Left hindlimb (tissue), 1 donor: ENCODE measurements around the gene RSPRY1.
"Not testable (repeated sequence)": the region's sequence is repeated elsewhere in the genome, so short reads cannot be mapped to it uniquely, and the experiment has no call there.

Source experiments
- DNase-seq: peaks from one replicate; pipeline ENCODE4 v3.0.0-alpha.2; 2018

The RSPRY1 gene

GRCh38 chr16:57186872-57187854 lies 1.0 kb downstream of the RSPRY1 start:
- peak; percentile 42 for DNase-seq

- not testable (repeated sequence) for DNase-seq
Observed at GRCh38 chr16:57187902-57188710, 2.0 kb downstream of the RSPRY1 start.

- DNase-seq, result no peak
Observed at GRCh38 chr16:57188711-57189002, 2.5 kb downstream of the RSPRY1 start.

- not testable (repeated sequence) for DNase-seq
Observed at GRCh38 chr16:57189527-57189926, 3.4 kb downstream of the RSPRY1 start.

GRCh38 chr16:57190136-57190535 lies 4.0 kb downstream of the RSPRY1 start:
- DNase-seq, result no peak

GRCh38 chr16:57191056-57191571 lies 5.0 kb downstream of the RSPRY1 start:
- no peak for DNase-seq

DNA sequence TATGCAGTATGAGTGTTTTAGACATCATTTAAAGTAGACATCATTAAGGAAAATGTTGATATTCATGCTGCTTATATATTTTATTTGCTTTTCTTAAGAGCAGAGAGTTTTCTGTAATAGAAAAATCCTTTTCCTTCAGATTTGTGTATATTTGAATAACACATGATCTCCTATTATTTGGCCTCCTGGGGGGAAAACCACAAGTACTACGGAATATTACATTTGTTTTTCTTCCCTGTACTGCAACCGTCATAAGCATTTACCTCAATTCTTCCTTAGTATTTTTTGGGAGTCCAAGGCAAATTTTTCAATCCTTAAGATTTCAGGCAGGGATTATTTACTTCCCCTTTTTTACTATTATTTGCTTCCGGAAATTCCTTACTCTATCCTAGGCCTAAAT lies 6.0 kb downstream of the RSPRY1 start:
- no peak for DNase-seq

DNA sequence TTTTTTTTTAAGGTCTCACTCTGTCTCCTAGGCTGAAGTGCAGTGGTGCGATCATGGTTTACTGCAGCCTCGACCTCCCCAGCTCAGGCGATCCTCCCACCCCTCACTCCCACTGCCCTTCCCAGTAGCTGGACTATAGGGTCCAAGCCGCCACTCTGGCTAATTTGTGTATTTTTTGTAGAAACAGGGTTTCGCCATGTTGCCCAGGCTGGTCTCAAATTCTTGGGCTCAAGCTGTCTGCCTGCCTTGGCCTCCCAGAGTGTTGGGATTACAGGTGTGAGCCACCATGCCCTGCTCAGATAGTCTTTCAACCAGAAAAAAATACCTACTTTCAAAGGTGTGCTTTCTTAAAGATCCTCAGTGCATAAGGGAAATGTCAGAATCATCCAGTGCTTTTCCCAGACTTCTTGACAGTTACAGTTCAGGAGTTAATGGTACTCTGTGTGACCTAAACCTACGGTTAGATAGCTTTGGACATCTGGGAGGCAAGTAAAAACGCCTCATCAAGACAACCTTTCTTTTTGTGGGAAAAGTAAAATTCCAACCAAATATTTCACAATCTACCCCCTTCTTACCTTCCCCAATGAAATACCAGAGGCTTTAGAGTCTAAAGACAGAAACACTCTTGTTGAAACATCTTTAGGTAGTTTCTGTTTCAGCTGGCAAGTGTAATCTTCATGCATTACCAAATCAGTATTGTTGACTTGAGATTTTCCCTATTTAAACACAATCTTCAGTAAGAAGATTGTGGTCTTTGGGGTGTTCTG lies 6.8 kb downstream of the RSPRY1 start:
- DNase-seq, result no peak

GRCh38 chr16:57194512-57194911 lies 8.4 kb downstream of the RSPRY1 start:
- DNase-seq, result no peak

- no peak for DNase-seq
Observed at GRCh38 chr16:57196286-57196685, 10.2 kb downstream of the RSPRY1 start.

DNA sequence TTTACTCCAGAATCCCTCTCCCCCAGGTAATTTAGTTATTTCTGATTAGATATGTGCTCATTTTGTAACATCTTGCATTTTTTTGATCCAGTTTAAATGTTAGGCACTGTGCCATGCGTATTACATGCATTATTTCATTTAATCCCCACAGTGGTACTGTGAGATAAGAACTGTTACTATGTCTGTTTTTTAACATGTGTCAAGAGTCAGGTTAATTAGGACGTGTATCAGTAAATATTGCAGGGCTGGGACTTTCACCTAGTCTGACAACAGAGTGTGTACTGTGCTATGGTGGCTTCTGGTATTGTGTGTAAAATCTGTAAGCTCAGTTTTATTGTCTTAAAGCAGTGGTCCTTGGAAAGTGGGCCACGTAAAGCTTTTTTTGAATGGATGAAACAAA lies 10.6 kb downstream of the RSPRY1 start:
- no peak for DNase-seq

DNA sequence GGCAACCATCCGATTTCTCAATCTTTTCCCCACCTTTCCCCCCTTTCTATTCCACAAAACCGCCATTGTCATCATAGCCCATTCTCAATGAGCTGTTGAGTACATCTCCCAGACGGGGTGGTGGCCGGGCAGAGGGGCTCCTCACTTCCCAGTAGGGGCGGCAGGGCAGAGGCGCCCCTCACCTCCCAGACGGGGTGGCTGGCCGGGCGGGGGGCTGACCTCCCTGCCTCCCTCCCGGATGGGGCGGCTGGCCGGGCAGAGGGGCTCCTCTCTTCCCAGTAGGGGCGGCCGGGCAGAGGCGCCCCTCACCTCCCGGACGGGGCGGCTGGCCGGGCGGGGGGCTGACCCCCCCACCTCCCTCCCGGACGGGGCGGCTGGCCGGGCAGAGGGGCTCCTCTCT lies 14.2 kb downstream of the RSPRY1 start:
- not testable (repeated sequence) for DNase-seq

GRCh38 chr16:57200926-57201325 lies 14.8 kb downstream of the RSPRY1 start:
- not testable (repeated sequence) for DNase-seq

DNA sequence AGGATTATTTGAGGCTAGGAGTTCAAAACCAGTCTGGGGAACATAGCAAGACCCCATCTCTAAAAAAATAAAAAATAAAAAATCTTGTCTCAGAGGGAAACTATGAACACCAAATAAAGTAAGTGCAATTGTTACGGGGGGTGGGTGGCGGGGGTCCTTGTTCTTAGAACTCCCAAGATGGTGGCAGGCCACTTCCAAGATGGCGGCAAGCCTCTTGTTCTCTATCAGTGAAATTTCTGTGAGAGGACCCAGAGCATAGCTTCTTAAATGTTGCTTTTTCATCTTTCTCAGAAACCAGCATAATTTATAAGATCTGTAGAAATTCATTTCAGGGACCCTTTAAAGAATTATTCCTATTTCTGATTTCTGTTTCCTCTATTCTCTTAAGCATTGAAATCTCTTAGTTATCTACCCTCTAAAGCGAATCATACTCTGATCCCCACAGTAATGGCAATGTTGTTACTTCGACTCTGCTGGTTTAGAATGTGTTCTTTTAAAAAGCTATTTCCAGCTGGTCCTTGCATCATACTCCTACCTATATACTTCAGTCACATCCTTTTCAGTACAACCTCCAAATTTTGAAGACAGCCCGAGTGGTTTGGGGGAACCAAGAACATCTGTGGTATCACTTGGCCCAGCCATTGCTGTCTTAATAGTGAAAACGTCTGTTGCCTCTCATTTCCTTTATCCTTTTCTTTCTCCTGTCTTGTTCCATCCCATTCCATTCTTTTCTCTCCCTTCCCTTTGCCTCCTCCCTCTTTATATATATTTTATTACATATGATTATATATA lies 16.2 kb downstream of the RSPRY1 start:
- DNase-seq, result no peak

GRCh38 chr16:57203451-57203850 lies 17.3 kb downstream of the RSPRY1 start:
- no peak for DNase-seq

- no peak for DNase-seq
Observed at GRCh38 chr16:57204675-57205074, 18.5 kb downstream of the RSPRY1 start.

- DNase-seq, result no peak
Observed at GRCh38 chr16:57208926-57209325, 22.8 kb downstream of the RSPRY1 start.

- DNase-seq, result no peak
Observed at GRCh38 chr16:57209780-57210179, 23.7 kb downstream of the RSPRY1 start.

DNA sequence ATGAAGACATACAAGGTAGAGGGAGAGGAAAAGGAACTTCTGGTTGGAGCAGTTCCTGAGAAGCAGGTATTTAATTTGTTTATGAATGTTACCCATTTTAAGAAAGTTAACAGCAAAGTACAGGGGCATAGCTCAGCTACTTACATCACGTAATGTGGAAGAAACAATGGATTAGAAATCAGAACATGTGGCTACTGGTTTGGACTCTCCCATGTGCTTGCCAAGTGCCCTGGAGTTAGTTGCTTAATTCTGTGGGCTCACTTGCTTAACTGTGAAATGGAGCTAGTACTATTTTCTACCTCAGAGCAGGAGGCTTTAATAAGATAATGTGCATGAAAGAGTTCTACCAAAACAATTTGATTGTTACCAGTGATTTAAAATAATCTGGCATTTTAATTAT lies 27.3 kb downstream of the RSPRY1 start:
- no peak for DNase-seq

DNA sequence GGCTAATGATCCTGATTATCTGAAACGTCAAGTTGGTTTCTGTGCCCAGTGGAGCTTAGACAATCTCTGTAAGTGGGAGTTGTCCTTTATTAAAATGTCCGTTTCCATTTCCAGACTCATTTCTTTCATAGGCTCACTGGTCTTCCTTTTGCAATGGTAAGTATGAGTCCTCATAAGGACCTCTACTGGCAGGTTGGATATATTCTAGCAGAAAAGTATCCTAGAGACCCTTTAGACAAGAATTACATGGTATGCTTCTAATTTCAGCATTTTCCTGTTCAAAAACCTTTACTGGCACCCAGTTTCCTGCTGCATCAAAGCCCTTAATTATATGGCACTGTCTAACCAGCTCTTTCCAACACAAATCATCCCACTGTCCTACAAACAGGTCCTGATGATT lies 30.8 kb downstream of the RSPRY1 start:
- DNase-seq, result no peak

GRCh38 chr16:57223057-57223456 lies 36.9 kb downstream of the RSPRY1 start:
- DNase-seq, result no peak
